Measurements from ENCODE around the gene MT1B. TPM values are rescaled to one million over a fixed set of nuclear protein-coding genes. Genes with fewer than 3 reads are reported as not detected.

MT1B gene
- polyA plus RNA-seq, 1 of the 3 experiments (the other 2 are of a cell fraction): not detected

GRCh38 chr16:56643080-56643778, 8.5 kb upstream of the MT1B start:
- DNase-seq: no peak
- H4K20me1 ChIP-seq (ENCODE audit: insufficient read depth): no peaks in the 10 kb centered on the region
- TF ChIP-seq TCF12 (IDR thresholded peaks at IDR 0.05) (no peak), EZH2phosphoT487 (IDR thresholded peaks at IDR 0.05; ENCODE audit: borderline replicate concordance, low read depth) (no peak), CTCF (IDR thresholded peaks at IDR 0.05) (no peak), RFX5 (IDR thresholded peaks at IDR 0.05; ENCODE audit: low read length) (no peak), MAX (IDR thresholded peaks at IDR 0.05; ENCODE audit: low read depth) (no peak), EP300 (IDR thresholded peaks at IDR 0.05; ENCODE audit: borderline replicate concordance in 1 of 2, low read depth in 1 of 2, low read length in 1 of 2) (no peak), REST (IDR thresholded peaks at IDR 0.05; ENCODE audit: low read depth, low read length) (no peak), USF2 (IDR thresholded peaks at IDR 0.05; ENCODE audit: borderline replicate concordance, low read depth, low read length) (no peak), JUND (IDR thresholded peaks at IDR 0.05) (no peak), ZBTB33 (IDR thresholded peaks at IDR 0.05; ENCODE audit: borderline replicate concordance, low read depth) (no peak), IRF3 (IDR thresholded peaks at IDR 0.05; ENCODE audit: low read depth, low read length) (no peak), NRF1 (IDR thresholded peaks at IDR 0.05; ENCODE audit: low read depth, low read length) (no peak), FOSL2 (IDR thresholded peaks at IDR 0.05; ENCODE audit: borderline replicate concordance, low read depth) (no peak), NFIC (IDR thresholded peaks at IDR 0.05; ENCODE audit: borderline replicate concordance) (no peak), ELF1 (IDR thresholded peaks at IDR 0.05) (no peak), TEAD4 (IDR thresholded peaks at IDR 0.05; ENCODE audit: borderline replicate concordance, insufficient read depth) (no peak)
- 0 out of 2 replicates have a peak, but pooled peaks cover 19% of the 10 kb centered on the region for H3K27me3 ChIP-seq (ENCODE audit: insufficient read depth)
- H3K79me2 ChIP-seq (ENCODE audit: insufficient read depth): no peaks in the 10 kb centered on the region
- H3K27ac ChIP-seq (ENCODE audit: low read depth in 2 of 2, low read length in 1 of 2): no peak overlapping the region
- no peak overlapping the region for H3K4me2 ChIP-seq
- H3K9me3 ChIP-seq: no peaks in the 10 kb centered on the region
- H3K4me1 ChIP-seq (ENCODE audit: control insufficient read depth in 1 of 2, insufficient read depth in 2 of 2, low read depth in 1 of 2, low read length in 1 of 2): no peaks in the 10 kb centered on the region; a peak in 1 of 4 replicates
- CTCF ChIA-PET: interaction anchor here (0.9 to 1.2 kb wide), 2 partner anchors 10 to 41 kb away, joined by 3 read pairs; no protein-coding TSS in a partner anchor
- H3K36me3 ChIP-seq (replicated peaks in 1 of 2; ENCODE audit: control insufficient read depth in 1 of 2, insufficient read depth in 2 of 2, low read length in 1 of 2): no peaks in the 10 kb centered on the region
- H3F3A ChIP-seq (replicated peaks; ENCODE audit: insufficient read depth): no peaks in the 10 kb centered on the region
- no peak overlapping the region for H3K4me3 ChIP-seq (ENCODE audit: low read depth in 2 of 2, low read length in 1 of 2)
- H2AFZ ChIP-seq (ENCODE audit: low read depth): no peak overlapping the region
- POLR2A ChIA-PET: no interaction called here
- H3K9ac ChIP-seq: no peak overlapping the region
- 48% methylated on average over 23 of the region's 42 CpGs for WGBS (ENCODE audit: low lambda C conversion rate)
- H3K9me2 ChIP-seq: no peaks in the 10 kb centered on the region
